Thyroid gland (tissue), 4 donors: ENCODE measurements around the gene MT1E.

Source experiments
- POLR2A ChIP-seq, 2 donors: fragments of 450-650 bp; IDR thresholded peaks; one replicate each; pipeline ENCODE4 v1.6.1; 2017; ENCODE audit warnings: antibody characterized with exemption in 2 of 2, mild to moderate bottlenecking in 2 of 2, moderate library complexity in 1 of 2
- TF ChIP-seq, protein P1 (sequence below), 6 experiments: fragments of 200-600 bp in 3 of 6; fragments of 450-650 bp in 3 of 6; sonication (generic) in 3 of 6; IDR thresholded peaks; one replicate each; pipeline ENCODE4 v1.5.1; 2016 to 2019; ENCODE audit warnings: antibody characterized with exemption in 6 of 6, mild to moderate bottlenecking in 2 of 6, inconsistent platforms in 1 of 6, moderate library complexity in 1 of 6

DNA sequence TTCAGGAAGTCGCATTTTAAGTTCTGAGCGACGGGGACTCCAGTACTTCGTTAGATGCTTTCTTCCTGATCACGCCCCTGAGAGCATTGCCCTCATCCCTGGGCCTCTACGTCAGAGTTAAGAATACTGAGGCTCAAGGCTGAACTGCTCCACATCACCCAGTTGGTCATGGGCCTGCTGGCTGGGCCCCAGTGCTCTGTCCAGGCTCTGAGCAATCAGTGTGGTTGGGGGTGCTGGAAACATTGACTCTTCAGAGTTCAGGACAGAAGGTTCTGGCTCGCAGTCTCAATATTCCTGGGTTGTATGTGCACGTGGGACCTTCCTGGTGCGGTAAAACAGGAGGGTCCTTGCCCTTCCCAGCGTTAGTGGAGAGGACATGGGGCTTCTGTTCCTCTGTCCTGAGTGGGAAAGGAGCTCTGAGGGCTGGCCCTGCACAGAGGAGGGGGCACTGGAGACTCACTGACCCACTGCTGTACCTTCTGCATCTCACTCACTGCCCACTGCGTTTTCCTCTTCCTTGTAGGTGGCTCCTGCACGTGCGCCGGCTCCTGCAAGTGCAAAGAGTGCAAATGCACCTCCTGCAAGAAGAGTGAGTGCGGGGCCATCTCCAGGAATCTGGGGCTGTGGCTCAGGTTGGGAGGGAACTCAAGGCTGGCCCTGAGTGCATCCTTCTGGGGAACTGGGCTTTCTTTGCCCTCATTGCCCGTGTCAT is 518 bp downstream of the MT1E start:
- TF ChIP-seq, protein P1, sequence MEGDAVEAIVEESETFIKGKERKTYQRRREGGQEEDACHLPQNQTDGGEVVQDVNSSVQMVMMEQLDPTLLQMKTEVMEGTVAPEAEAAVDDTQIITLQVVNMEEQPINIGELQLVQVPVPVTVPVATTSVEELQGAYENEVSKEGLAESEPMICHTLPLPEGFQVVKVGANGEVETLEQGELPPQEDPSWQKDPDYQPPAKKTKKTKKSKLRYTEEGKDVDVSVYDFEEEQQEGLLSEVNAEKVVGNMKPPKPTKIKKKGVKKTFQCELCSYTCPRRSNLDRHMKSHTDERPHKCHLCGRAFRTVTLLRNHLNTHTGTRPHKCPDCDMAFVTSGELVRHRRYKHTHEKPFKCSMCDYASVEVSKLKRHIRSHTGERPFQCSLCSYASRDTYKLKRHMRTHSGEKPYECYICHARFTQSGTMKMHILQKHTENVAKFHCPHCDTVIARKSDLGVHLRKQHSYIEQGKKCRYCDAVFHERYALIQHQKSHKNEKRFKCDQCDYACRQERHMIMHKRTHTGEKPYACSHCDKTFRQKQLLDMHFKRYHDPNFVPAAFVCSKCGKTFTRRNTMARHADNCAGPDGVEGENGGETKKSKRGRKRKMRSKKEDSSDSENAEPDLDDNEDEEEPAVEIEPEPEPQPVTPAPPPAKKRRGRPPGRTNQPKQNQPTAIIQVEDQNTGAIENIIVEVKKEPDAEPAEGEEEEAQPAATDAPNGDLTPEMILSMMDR (IDR thresholded peaks at IDR 0.05) = no peak
- TF ChIP-seq POLR2A (IDR thresholded peaks at IDR 0.05) = no peak
